IPS DF 19.7 (cell line): Measurements from ENCODE around the gene LIMS1.
"Not testable (repeated sequence)": the region's sequence is repeated elsewhere in the genome, so short reads cannot be mapped to it uniquely, and the experiment has no call there.

Experiments
- DNase-seq: peaks from one replicate; pipeline ENCODE4 v3.0.0-alpha.2; 2013; ENCODE audit warnings: low read depth, low spot score

Gene LIMS1

GRCh38 chr2:108587621-108588020, 53.4 kb downstream of the LIMS1 start:
- no peak for DNase-seq

GRCh38 chr2:108588070-108588668, 53.9 kb downstream of the LIMS1 start:
- no peak for DNase-seq

- no peak for DNase-seq
Observed at GRCh38 chr2:108589372-108589771, 55.1 kb downstream of the LIMS1 start.

DNA sequence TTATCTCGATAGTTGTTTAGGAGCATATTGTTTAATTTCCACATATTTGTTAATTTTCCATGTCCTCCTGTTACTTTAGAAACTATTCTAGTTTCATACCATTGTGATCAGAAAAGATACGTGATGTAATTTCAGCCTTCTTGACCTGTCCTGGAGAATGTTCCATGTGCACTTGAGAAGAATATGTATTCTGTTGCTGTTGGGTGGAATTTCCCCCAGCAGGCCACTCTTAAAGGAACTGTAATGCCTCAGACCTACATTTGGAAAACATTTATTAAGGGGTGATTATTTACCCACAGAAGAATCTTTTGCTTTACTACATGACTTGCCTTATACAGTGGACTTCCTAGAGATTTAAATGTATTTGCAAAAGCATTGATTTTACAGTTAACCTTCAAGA, 55.5 kb downstream of the LIMS1 start:
- DNase-seq = no peak

DNA sequence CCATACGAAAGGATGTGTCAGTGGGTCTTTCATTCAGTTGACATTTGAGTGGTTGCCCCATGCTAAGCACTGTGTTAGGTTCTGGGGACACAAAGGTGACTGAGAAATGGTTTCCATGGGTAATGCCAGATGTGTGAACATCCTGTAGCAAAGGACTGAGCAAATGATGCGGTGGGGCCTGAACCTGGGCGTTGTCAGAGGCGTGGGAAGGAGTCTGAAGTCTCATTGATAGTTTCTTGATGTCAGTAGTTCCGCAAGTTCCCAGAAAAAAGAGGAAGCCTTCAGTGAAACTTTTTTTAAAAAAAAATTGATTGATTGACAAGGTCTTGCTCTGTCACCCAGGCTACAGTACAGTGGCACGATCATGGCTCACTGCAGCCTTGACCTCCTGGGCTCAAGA, 56.9 kb downstream of the LIMS1 start:
- no peak for DNase-seq

- DNase-seq = no peak
Observed at GRCh38 chr2:108593547-108594098, 59.4 kb downstream of the LIMS1 start.

DNA sequence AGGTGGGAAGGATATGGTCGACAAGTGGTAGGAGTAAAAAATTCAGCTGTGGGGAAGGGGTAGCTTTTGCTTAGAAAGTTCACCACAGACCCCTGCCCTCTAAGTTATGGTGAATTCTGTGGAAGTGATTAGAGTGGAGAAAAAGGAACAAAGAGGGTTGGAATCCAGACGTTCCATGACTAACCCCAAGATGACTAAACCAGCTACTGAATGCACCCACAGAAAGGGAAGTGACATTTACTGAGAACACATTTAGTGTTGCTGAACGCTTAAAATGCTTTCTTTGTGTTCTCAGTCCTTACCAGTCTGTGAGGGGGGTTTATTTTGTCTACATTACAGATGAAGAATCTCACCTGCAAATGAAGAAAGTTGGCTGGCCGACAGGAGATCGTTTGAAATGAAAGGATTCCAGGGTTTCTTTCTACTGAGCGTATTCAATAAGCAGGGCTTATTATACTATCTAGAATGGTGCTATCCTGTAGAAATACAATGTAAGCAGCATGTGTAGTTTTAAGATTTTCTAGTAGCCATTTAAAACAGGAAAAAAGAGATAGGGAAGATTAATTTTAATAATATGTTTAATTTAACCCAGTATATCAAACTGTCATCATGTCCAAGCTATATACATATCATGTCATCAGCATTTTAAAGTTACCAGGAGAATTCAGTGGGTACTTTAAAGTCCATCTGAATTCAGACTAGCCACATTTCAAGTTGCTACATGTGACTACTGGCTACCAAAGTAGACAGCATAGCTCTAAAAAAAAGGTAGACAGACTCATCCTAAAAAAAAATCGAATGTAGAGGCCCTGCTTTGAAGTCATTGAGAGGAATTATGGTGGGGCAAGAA, 60.1 kb downstream of the LIMS1 start:
- DNase-seq = no peak

- DNase-seq = no peak
Observed at GRCh38 chr2:108594982-108595464, 60.8 kb downstream of the LIMS1 start.

- not testable (repeated sequence) for DNase-seq
Observed at GRCh38 chr2:108595771-108596170, 61.5 kb downstream of the LIMS1 start.

- not testable (repeated sequence) for DNase-seq
Observed at GRCh38 chr2:108597105-108597744, 63.0 kb downstream of the LIMS1 start.

GRCh38 chr2:108601199-108601598, 66.9 kb downstream of the LIMS1 start:
- DNase-seq = not testable (repeated sequence)

- no peak for DNase-seq
Observed at GRCh38 chr2:108602422-108602821, 68.2 kb downstream of the LIMS1 start.

- DNase-seq = no peak
Observed at GRCh38 chr2:108604196-108604595, 69.9 kb downstream of the LIMS1 start.

DNA sequence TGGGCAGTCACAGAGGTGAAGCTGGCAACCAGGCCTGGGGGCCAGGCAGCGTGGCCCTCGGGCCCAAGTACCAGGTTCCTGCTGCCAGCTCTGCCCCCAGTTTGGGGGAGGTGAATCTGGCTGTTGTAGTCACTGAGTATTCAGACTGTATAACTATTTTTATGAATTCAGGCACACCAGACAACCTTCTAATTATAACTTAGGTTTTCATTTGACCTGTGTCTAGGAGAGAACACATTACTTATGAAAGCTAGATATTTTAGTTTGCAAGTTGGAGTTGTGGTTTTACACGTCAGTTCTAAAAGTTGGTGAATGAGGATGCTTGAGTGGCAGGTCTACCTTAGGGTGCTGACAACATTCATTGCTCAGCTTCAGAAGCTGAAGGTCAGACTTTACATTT, 71.7 kb downstream of the LIMS1 start:
- DNase-seq = no peak

GRCh38 chr2:108607706-108608301, 73.5 kb downstream of the LIMS1 start:
- no peak for DNase-seq

DNA sequence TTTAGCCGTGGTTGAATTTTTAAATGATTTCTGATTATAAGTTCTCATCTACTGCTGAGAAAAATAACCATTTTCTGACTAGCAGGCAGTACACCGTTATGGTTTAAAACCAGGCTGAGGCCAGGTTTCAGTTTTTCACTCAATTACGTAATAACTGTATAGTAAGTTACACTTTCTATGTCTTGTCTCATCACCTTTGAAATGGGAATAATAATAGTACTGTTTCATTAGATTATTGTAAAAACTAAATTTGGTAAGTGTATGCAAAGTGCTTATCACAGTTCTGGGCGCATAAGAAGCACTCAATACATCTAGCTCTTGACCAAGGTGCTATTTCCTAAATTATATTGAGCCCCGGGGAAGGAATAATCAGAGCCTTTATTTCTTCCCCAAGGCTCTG, 76.8 kb downstream of the LIMS1 start:
- DNase-seq = no peak

- DNase-seq = no peak
Observed at GRCh38 chr2:108612153-108612513, 77.9 kb downstream of the LIMS1 start.

DNA sequence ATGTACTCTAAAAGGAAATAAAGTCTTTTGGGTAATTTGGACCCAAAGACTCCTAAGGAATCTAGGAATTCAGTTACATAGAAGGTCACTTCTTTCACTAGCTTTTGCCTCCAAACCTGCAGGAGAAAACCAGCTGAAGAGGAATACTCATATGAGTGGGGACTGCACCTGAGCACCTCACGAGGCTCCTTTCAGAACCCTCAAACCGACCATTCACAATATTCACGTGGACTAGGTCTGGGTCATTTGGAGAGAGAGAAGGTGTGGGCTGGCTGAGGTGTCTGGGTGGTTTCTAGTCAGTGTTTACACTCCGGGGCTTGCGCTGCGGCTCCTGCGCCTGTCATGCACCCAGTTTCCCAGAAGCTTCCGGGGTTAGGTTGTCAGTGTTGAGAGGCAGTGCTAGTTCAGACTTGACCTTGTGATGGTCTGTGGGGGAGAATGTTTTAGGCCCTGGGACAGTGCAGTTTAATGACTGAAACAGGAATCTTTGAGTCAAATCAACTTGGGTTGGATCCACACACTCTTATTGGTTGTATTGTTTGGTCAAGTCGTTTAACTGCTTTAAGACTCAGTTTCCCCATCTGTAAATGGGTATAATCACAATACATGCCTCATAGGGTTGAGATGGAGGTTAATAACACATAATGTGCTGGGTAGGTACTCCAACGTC, 78.4 kb downstream of the LIMS1 start:
- DNase-seq = no peak

- no peak for DNase-seq
Observed at GRCh38 chr2:108613261-108614042, 79.2 kb downstream of the LIMS1 start.

DNA sequence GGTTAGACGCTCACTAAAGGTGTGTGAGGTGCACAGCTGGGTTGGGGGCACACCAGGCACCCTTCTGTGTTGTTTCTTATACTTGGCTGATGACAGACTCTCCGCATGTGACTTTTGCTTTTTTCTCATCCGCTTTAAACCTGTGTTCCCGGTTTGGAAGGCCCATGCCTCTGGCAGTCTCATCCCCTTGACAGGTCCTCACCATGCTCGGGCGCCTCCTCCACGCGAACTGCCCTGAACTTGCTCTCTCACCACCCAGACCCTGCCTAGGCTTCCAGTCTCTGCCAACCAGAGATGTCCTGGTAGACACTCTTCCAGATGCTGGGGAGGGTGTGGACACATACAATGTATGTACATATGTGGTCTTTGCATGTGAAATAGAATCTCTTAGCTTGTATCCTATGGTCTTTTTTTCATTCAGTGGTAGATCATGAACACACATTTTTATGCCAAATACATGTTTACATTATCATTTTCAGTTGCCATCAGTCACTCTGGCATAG, 79.8 kb downstream of the LIMS1 start:
- DNase-seq = no peak
